Natural killer cell (primary cell): ENCODE results near the gene HYCC1. TPM values are rescaled to one million over a fixed set of nuclear protein-coding genes. Genes with fewer than 3 reads are reported as not detected.

Source experiments
- ATAC-seq, 3 donors: fragments of 150-1000 bp in 2 of 3; fragments of 200-7000 bp in 1 of 3; cut with Tn5 transposase; 1 replicate in 1 of 3; 2 replicates in 2 of 3; pipeline ENCODE4 v1.10.0; 2021; ENCODE audit warnings: mild to moderate bottlenecking in 2 of 3, moderate library complexity in 2 of 3
- DNase-seq, 2 donors: peaks; one replicate each; pipeline versions ENCODE4 v3.0.0 to v3.0.0-alpha.2; 2013 to 2021; ENCODE audit warnings: mixed read lengths in 1 of 2
- H3K27ac ChIP-seq: one replicate; pipeline ENCODE4 v1.5.1; 2013; ENCODE audit warnings: mild to moderate bottlenecking, low read length
- H3K27me3 ChIP-seq: one replicate; pipeline ENCODE4 v1.6.1; 2013; ENCODE audit warnings: low read length; ENCODE audit not compliant: control insufficient read depth, insufficient read depth
- H3K36me3 ChIP-seq: one replicate; pipeline ENCODE4 v1.6.1; 2013; ENCODE audit warnings: low read length; ENCODE audit not compliant: control insufficient read depth, insufficient read depth
- H3K4me1 ChIP-seq: one replicate; pipeline ENCODE4 v1.6.1; 2013; ENCODE audit warnings: low read length; ENCODE audit not compliant: control insufficient read depth, insufficient read depth
- H3K4me3 ChIP-seq: one replicate; pipeline ENCODE4 v1.5.1; 2013; ENCODE audit warnings: low read length
- H3K9me3 ChIP-seq: one replicate; pipeline ENCODE4 v1.6.1; 2013; ENCODE audit warnings: low read length; ENCODE audit not compliant: control insufficient read depth, insufficient read depth
- H3K27ac Mint-ChIP-seq, 2 donors: one replicate each; pipeline ENCODE4 v1.8.0; 2022; ENCODE audit warnings: mild to moderate bottlenecking in 2 of 2, mixed read lengths in 2 of 2, moderate library complexity in 1 of 2
- H3K27me3 Mint-ChIP-seq, 2 donors: one replicate each; pipeline ENCODE4 v1.8.0; 2022; ENCODE audit warnings: low read depth in 2 of 2, mixed read lengths in 2 of 2
- H3K36me3 Mint-ChIP-seq: one replicate; pipeline ENCODE4 v1.8.0; 2022; ENCODE audit warnings: mixed read lengths
- H3K4me1 Mint-ChIP-seq, 2 donors: one replicate each; pipeline ENCODE4 v1.8.0; 2022; ENCODE audit warnings: mixed read lengths in 2 of 2
- H3K4me3 Mint-ChIP-seq: one replicate; pipeline ENCODE4 v1.8.0; 2022; ENCODE audit warnings: mild to moderate bottlenecking, moderate library complexity, mixed read lengths
- H3K9me3 Mint-ChIP-seq, 2 donors: one replicate each; pipeline ENCODE4 v1.8.0; 2022; ENCODE audit warnings: mixed read lengths in 2 of 2
- CTCF ChIP-seq: fragments of 200-600 bp; IDR thresholded peaks from one replicate; pipeline ENCODE4 v1.8.0; 2022; ENCODE audit warnings: antibody characterized with exemption
- WGBS: methylation state at CpG from one replicate; pipeline ENCODE4 v1.1.7; 2013; ENCODE audit warnings: missing lambda C conversion rate; ENCODE audit not compliant: insufficient coverage; 5-methylcytosine and 5-hydroxymethylcytosine counted together
- intact Hi-C: fragments of 100-400 bp; cut with micrococcal nuclease; formaldehyde crosslinking; loops from one replicate; pipeline ENCODE4 v1.14.2; 2022
- total RNA-seq, 4 donors: library from RNA; stranded (reverse); fragments of 120-200 nt in 1 of 4; gene quantifications; one replicate each; pipeline versions ENCODE4 v1.2.3 to v1.2.4, GENCODE V29; 2013 to 2022

HYCC1 gene
- total RNA-seq, 3 donors from 2014 or later (not counting 1 experiment from before 2014, with no cell fraction given): 30.1 to 44.8 (median 34.1) TPM

GRCh38 chr7:23022258-23022769, 8.4 kb upstream of the HYCC1 start:
- peaks cover 0 to 5% of the 10 kb centered on the region in 2 donors for H3K4me1 Mint-ChIP-seq
- 83% methylated on average over 7 of the region's 7 CpGs for WGBS
- intact Hi-C loops: no loop called here
- H3K36me3 Mint-ChIP-seq: no peaks in the 10 kb centered on the region
- peaks cover 15 to 41% of the 10 kb centered on the region in 2 donors for H3K27me3 Mint-ChIP-seq
- Histone ChIP-seq H3K27me3 (no peaks in the 10 kb centered on the region), H3K36me3 (no peaks in the 10 kb centered on the region), H3K9me3 (no peaks in the 10 kb centered on the region), H3K27ac (no peak overlapping the region), H3K4me3 (no peak overlapping the region), H3K4me1 (peaks cover 2% of the 10 kb centered on the region)
- no peak overlapping the region for H3K27ac Mint-ChIP-seq
- DNase-seq (no peak), ATAC-seq (no peak)
- H3K9me3 Mint-ChIP-seq: no peaks in the 10 kb centered on the region
- no peak overlapping the region for H3K4me3 Mint-ChIP-seq
- no peak for TF ChIP-seq CTCF

- no peaks in the 10 kb centered on the region for H3K27me3 ChIP-seq
- intact Hi-C loops: no loop called here
- H3K4me1 Mint-ChIP-seq: peaks cover 0 to 9% of the 10 kb centered on the region in 2 donors
- H3K36me3 Mint-ChIP-seq: no peaks in the 10 kb centered on the region
- H3K9me3 Mint-ChIP-seq: no peaks in the 10 kb centered on the region
- H3K4me3 Mint-ChIP-seq: no peak overlapping the region
- H3K9me3 ChIP-seq: no peaks in the 10 kb centered on the region
- 100% methylated on average over 1 of the region's 1 CpG for WGBS
- no peak for TF ChIP-seq CTCF
- H3K27me3 Mint-ChIP-seq: peaks cover 13 to 35% of the 10 kb centered on the region in 2 donors
- H3K4me1 ChIP-seq: peaks cover 2% of the 10 kb centered on the region
- H3K36me3 ChIP-seq: no peaks in the 10 kb centered on the region
- H3K4me3 ChIP-seq: no peak overlapping the region
- ATAC-seq: no peak
- DNase-seq: no peak
- no peak overlapping the region for H3K27ac ChIP-seq
- H3K27ac Mint-ChIP-seq: no peak overlapping the region
Measured at GRCh38 chr7:23021596-23021995, 7.7 kb upstream of the HYCC1 start.

GRCh38 chr7:23020742-23021401, 6.9 kb upstream of the HYCC1 start:
- peaks cover 2% of the 10 kb centered on the region for H3K4me1 ChIP-seq
- no peaks in the 10 kb centered on the region for H3K27me3 ChIP-seq
- H3K27ac Mint-ChIP-seq: peak overlapping the region in 1 of 2 donors; percentile 9
- peak in 1 of 2 donors; percentile 11 for DNase-seq
- 78% methylated on average over 2 of the region's 3 CpGs for WGBS
- peaks cover 7 to 28% of the 10 kb centered on the region in 2 donors for H3K27me3 Mint-ChIP-seq
- H3K9me3 Mint-ChIP-seq: no peaks in the 10 kb centered on the region
- no peaks in the 10 kb centered on the region for H3K36me3 Mint-ChIP-seq
- no peaks in the 10 kb centered on the region for H3K9me3 ChIP-seq
- intact Hi-C loops: no loop called here
- no peak overlapping the region for H3K27ac ChIP-seq
- no peak for ATAC-seq
- H3K4me3 Mint-ChIP-seq: no peak overlapping the region
- TF ChIP-seq CTCF: no peak
- H3K4me3 ChIP-seq: no peak overlapping the region
- peaks cover 0 to 9% of the 10 kb centered on the region in 2 donors for H3K4me1 Mint-ChIP-seq
- H3K36me3 ChIP-seq: no peaks in the 10 kb centered on the region
